HepG2 (cell line): ENCODE results near the gene ZCRB1. TPM values are rescaled to one million over a fixed set of nuclear protein-coding genes. Genes with fewer than 3 reads are reported as not detected.

Source experiments
- BRCA1 ChIP-seq: sonication (generic); formaldehyde crosslinking; IDR thresholded peaks from 2 replicates; pipeline ENCODE4 v1.4.0; 2020; ENCODE audit warnings: missing genetic modification reagents
- ELF1 ChIP-seq: sonication (generic); formaldehyde crosslinking; IDR thresholded peaks from 2 replicates; pipeline ENCODE4 v1.4.0; 2020; ENCODE audit warnings: missing genetic modification reagents
- EZH2 ChIP-seq: conservative IDR thresholded peaks from 2 replicates; pipeline ENCODE4 v1.6.1; 2012; ENCODE audit warnings: mild to moderate bottlenecking, low read depth, low read length, moderate library complexity
- FOSL1 ChIP-seq: sonication (generic); formaldehyde crosslinking; IDR thresholded peaks from 2 replicates; pipeline ENCODE4 v1.9.0; 2021; ENCODE audit warnings: missing genetic modification reagents, borderline replicate concordance
- GATA4 ChIP-seq: sonication (generic); IDR thresholded peaks from 2 replicates; pipeline ENCODE4 v1.6.1; 2016; ENCODE audit warnings: antibody characterized with exemption, low read depth, borderline replicate concordance
- HMGA1 ChIP-seq: sonication (generic); formaldehyde crosslinking; conservative IDR thresholded peaks from 2 replicates; pipeline ENCODE4 v1.4.0; 2020; ENCODE audit warnings: missing genetic modification reagents
- KLF9 ChIP-seq: IDR thresholded peaks from 2 replicates; pipeline ENCODE4 v1.6.1; 2016; ENCODE audit warnings: low read depth
- MED13 ChIP-seq: sonication (generic); formaldehyde crosslinking; IDR thresholded peaks from 2 replicates; pipeline ENCODE4 v1.5.0; 2020; ENCODE audit warnings: missing genetic modification reagents
- NAIF1 ChIP-seq: sonication (generic); formaldehyde crosslinking; IDR thresholded peaks from 2 replicates; pipeline ENCODE4 v1.5.0; 2020; ENCODE audit warnings: mild to moderate bottlenecking, missing genetic modification reagents, borderline replicate concordance
- NCOA2 ChIP-seq: sonication (generic); formaldehyde crosslinking; IDR thresholded peaks from 2 replicates; pipeline ENCODE4 v1.8.0; 2022; ENCODE audit warnings: inconsistent platforms
- SALL2 ChIP-seq: sonication (generic); formaldehyde crosslinking; IDR thresholded peaks from 2 replicates; pipeline ENCODE4 v1.8.1; 2023; ENCODE audit warnings: mild to moderate bottlenecking, missing genetic modification reagents, inconsistent platforms
- SETDB1 ChIP-seq: sonication (generic); formaldehyde crosslinking; IDR thresholded peaks from 2 replicates; pipeline ENCODE4 v1.5.1; 2020; ENCODE audit warnings: missing genetic modification reagents, mild to moderate bottlenecking, borderline replicate concordance
- ZBED4 ChIP-seq: sonication (generic); formaldehyde crosslinking; IDR thresholded peaks from 2 replicates; pipeline ENCODE4 v1.4.0; 2020; ENCODE audit warnings: missing genetic modification reagents, borderline replicate concordance
- ZNF33B ChIP-seq: sonication (generic); formaldehyde crosslinking; IDR thresholded peaks from 2 replicates; pipeline ENCODE4 v1.5.1; 2020; ENCODE audit warnings: mild to moderate bottlenecking, missing genetic modification reagents
- ZNF383 ChIP-seq: sonication (generic); formaldehyde crosslinking; IDR thresholded peaks from 2 replicates; pipeline ENCODE4 v1.4.0; 2020; ENCODE audit warnings: missing genetic modification reagents, mild to moderate bottlenecking, borderline replicate concordance
- polyA plus RNA-seq, 8 experiments: library from polyadenylated mRNA; depleted of rRNA in 3 of 8; stranded (reverse) in 7 of 8; unstranded in 1 of 8; fragments of >200 nt; fragmentation: Illumina TruSeq in 4 of 8; extraction: Trizol in 4 of 8; gene quantifications; 2 replicates each; pipeline versions ENCODE4 v1.2.1 to v1.2.3, GENCODE V29; 2011 to 2016; ENCODE audit warnings: low read depth in 4 of 8, missing spikeins in 1 of 8, mixed read lengths in 1 of 8; ENCODE audit not compliant: insufficient read depth in 1 of 8
- total RNA-seq, 5 experiments: library from RNA; depleted of rRNA; stranded (reverse); fragments of >200 nt; fragmentation: Illumina TruSeq; extraction: Trizol; gene quantifications; 2 replicates each; pipeline ENCODE4 v1.2.3, GENCODE V29; 2016; ENCODE audit warnings: low read depth in 1 of 5
- TF ChIP-seq, protein P1 (sequence below): IDR thresholded peaks from 2 replicates; pipeline ENCODE4 v1.6.1; 2016; ENCODE audit warnings: control low read depth
- TF ChIP-seq, protein P2 (sequence below): sonication (generic); formaldehyde crosslinking; IDR thresholded peaks from 2 replicates; pipeline ENCODE4 v1.4.0; 2020; ENCODE audit warnings: mild to moderate bottlenecking, low read depth, missing genetic modification reagents
- TF ChIP-seq, protein P3 (sequence below): IDR thresholded peaks from 2 replicates; pipeline ENCODE4 v1.6.1; 2018; ENCODE audit warnings: missing genetic modification reagents
- TF ChIP-seq, protein P4 (sequence below): sonication (generic); formaldehyde crosslinking; IDR thresholded peaks from 2 replicates; pipeline ENCODE4 v1.4.0; 2020; ENCODE audit warnings: missing genetic modification reagents, borderline replicate concordance

The ZCRB1 gene
- total and polyA plus RNA-seq, 2 of the 13 experiments (the other 11 are each of a cell fraction or from before 2014, with no cell fraction given): 43.5 to 49.8 TPM

GRCh38 chr12:42325653-42326474 lies at the start of gene ZCRB1, which contains the start of gene PPHLN1 (continued):
- TF ChIP-seq KLF9 (CRISPR knock-in tag) (no peak), BRCA1 (CRISPR knock-in tag) (0 out of 2 replicates have a peak, but pooled peaks have one; percentile 54), NCOA2 (CRISPR knock-in tag) (no peak), FOSL1 (CRISPR knock-in tag) (no peak), ZBED4 (CRISPR knock-in tag) (no peak), MED13 (CRISPR knock-in tag) (no peak), HMGA1 (no peak), SETDB1 (CRISPR knock-in tag) (no peak), ZNF33B (CRISPR knock-in tag) (no peak), ZNF383 (CRISPR knock-in tag) (no peak), GATA4 (peak; percentile 52; the same call in 1 of the 2 replicates), EZH2 (no peak), NAIF1 (no peak), ELF1 (CRISPR knock-in tag) (peak; percentile 91), SALL2 (CRISPR knock-in tag) (no peak)
- TF ChIP-seq, protein P1, sequence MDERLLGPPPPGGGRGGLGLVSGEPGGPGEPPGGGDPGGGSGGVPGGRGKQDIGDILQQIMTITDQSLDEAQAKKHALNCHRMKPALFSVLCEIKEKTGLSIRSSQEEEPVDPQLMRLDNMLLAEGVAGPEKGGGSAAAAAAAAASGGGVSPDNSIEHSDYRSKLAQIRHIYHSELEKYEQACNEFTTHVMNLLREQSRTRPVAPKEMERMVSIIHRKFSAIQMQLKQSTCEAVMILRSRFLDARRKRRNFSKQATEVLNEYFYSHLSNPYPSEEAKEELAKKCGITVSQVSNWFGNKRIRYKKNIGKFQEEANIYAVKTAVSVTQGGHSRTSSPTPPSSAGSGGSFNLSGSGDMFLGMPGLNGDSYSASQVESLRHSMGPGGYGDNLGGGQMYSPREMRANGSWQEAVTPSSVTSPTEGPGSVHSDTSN (CRISPR knock-in tag): no peak
- TF ChIP-seq, protein P2, sequence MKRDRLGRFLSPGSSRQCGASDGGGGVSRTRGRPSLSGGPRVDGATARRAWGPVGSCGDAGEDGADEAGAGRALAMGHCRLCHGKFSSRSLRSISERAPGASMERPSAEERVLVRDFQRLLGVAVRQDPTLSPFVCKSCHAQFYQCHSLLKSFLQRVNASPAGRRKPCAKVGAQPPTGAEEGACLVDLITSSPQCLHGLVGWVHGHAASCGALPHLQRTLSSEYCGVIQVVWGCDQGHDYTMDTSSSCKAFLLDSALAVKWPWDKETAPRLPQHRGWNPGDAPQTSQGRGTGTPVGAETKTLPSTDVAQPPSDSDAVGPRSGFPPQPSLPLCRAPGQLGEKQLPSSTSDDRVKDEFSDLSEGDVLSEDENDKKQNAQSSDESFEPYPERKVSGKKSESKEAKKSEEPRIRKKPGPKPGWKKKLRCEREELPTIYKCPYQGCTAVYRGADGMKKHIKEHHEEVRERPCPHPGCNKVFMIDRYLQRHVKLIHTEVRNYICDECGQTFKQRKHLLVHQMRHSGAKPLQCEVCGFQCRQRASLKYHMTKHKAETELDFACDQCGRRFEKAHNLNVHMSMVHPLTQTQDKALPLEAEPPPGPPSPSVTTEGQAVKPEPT (CRISPR knock-in tag): no peak
- TF ChIP-seq, protein P3, sequence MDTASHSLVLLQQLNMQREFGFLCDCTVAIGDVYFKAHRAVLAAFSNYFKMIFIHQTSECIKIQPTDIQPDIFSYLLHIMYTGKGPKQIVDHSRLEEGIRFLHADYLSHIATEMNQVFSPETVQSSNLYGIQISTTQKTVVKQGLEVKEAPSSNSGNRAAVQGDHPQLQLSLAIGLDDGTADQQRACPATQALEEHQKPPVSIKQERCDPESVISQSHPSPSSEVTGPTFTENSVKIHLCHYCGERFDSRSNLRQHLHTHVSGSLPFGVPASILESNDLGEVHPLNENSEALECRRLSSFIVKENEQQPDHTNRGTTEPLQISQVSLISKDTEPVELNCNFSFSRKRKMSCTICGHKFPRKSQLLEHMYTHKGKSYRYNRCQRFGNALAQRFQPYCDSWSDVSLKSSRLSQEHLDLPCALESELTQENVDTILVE (CRISPR knock-in tag): no peak
- TF ChIP-seq, protein P4, sequence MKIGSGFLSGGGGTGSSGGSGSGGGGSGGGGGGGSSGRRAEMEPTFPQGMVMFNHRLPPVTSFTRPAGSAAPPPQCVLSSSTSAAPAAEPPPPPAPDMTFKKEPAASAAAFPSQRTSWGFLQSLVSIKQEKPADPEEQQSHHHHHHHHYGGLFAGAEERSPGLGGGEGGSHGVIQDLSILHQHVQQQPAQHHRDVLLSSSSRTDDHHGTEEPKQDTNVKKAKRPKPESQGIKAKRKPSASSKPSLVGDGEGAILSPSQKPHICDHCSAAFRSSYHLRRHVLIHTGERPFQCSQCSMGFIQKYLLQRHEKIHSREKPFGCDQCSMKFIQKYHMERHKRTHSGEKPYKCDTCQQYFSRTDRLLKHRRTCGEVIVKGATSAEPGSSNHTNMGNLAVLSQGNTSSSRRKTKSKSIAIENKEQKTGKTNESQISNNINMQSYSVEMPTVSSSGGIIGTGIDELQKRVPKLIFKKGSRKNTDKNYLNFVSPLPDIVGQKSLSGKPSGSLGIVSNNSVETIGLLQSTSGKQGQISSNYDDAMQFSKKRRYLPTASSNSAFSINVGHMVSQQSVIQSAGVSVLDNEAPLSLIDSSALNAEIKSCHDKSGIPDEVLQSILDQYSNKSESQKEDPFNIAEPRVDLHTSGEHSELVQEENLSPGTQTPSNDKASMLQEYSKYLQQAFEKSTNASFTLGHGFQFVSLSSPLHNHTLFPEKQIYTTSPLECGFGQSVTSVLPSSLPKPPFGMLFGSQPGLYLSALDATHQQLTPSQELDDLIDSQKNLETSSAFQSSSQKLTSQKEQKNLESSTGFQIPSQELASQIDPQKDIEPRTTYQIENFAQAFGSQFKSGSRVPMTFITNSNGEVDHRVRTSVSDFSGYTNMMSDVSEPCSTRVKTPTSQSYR (CRISPR knock-in tag): no peak
